ENCODE results near the gene FOXA1.
"Not testable (repeated sequence)": the region's sequence is repeated elsewhere in the genome, so short reads cannot be mapped to it uniquely, and the experiment has no call there.

The FOXA1 gene

GRCh38 chr14:37588956-37589714 lies 5.9 kb downstream of the FOXA1 start:
- no peak for DNase-seq

GRCh38 chr14:37588667-37588955 lies 6.4 kb downstream of the FOXA1 start:
- DNase-seq = no peak

- DNase-seq = no peak
Measured at GRCh38 chr14:37587881-37588666, 7.0 kb downstream of the FOXA1 start.

GRCh38 chr14:37587131-37587803 lies 7.8 kb downstream of the FOXA1 start:
- no peak for DNase-seq

- no peak for DNase-seq
Measured at GRCh38 chr14:37586797-37587130, 8.3 kb downstream of the FOXA1 start.

GRCh38 chr14:37585971-37586796 lies 8.9 kb downstream of the FOXA1 start:
- DNase-seq = no peak

GRCh38 chr14:37585101-37585511 lies 9.9 kb downstream of the FOXA1 start:
- peak; percentile 47 for DNase-seq

- no peak for DNase-seq
Measured at GRCh38 chr14:37584211-37585100, 10.6 kb downstream of the FOXA1 start.

GRCh38 chr14:37583358-37584210 lies 11.5 kb downstream of the FOXA1 start:
- peak; percentile 77 for DNase-seq

GRCh38 chr14:37580146-37580545 lies 14.9 kb downstream of the FOXA1 start:
- no peak for DNase-seq

- DNase-seq = no peak
Measured at GRCh38 chr14:37579274-37579673, 15.8 kb downstream of the FOXA1 start.

- DNase-seq = no peak
Measured at GRCh38 chr14:37573356-37573755, 21.7 kb downstream of the FOXA1 start.

- DNase-seq = no peak
Measured at GRCh38 chr14:37571391-37571790, 23.7 kb downstream of the FOXA1 start.

- no peak for DNase-seq
Measured at GRCh38 chr14:37569729-37570128, 25.3 kb downstream of the FOXA1 start.

GRCh38 chr14:37566811-37567371 lies 28.2 kb downstream of the FOXA1 start:
- no peak for DNase-seq

- DNase-seq = no peak
Measured at GRCh38 chr14:37565550-37565949, 29.5 kb downstream of the FOXA1 start.

- no peak for DNase-seq
Measured at GRCh38 chr14:37563189-37563588, 31.9 kb downstream of the FOXA1 start.

- DNase-seq = no peak
Measured at GRCh38 chr14:37559386-37559785, 35.7 kb downstream of the FOXA1 start.

- no peak for DNase-seq
Measured at GRCh38 chr14:37558740-37559139, 36.3 kb downstream of the FOXA1 start.

GRCh38 chr14:37555596-37555995 lies 39.5 kb downstream of the FOXA1 start:
- DNase-seq = not testable (repeated sequence)
